Measurements from ENCODE around the gene HTR2A.

HTR2A gene

GRCh38 chr13:46884531-46884930, 12.3 kb downstream of the HTR2A start:
- Histone ChIP-seq H3K9ac (no peak overlapping the region), H3K36me3 (ENCODE audit: control insufficient read depth, insufficient read depth, low read length) (no peaks in the 10 kb centered on the region), H3K9me3 (ENCODE audit: control insufficient read depth, low read length) (no peaks in the 10 kb centered on the region), H3K4me3 (ENCODE audit: low read depth, low read length) (no peak overlapping the region), H3K27me3 (ENCODE audit: control insufficient read depth, insufficient read depth, low read length) (no peaks in the 10 kb centered on the region), H3K27ac (no peak overlapping the region), H2AFZ (no peak overlapping the region), H3K79me2 (no peaks in the 10 kb centered on the region), H3K4me2 (ENCODE audit: low read length) (no peak overlapping the region), H3K4me1 (no peaks in the 10 kb centered on the region)
- no peak for TF ChIP-seq CTCF (IDR thresholded peaks at IDR 0.05)

GRCh38 chr13:46881621-46882020, 15.2 kb downstream of the HTR2A start:
- no peaks in the 10 kb centered on the region for H3K27me3 ChIP-seq (ENCODE audit: control insufficient read depth, insufficient read depth, low read length)
- H3K4me2 ChIP-seq (ENCODE audit: low read length) = no peak overlapping the region
- H3K9ac ChIP-seq = no peak overlapping the region
- no peak overlapping the region for H2AFZ ChIP-seq
- no peak for TF ChIP-seq CTCF (IDR thresholded peaks at IDR 0.05)
- H3K4me1 ChIP-seq = no peaks in the 10 kb centered on the region
- no peaks in the 10 kb centered on the region for H3K9me3 ChIP-seq (ENCODE audit: control insufficient read depth, low read length)
- H3K27ac ChIP-seq = no peak overlapping the region
- H3K36me3 ChIP-seq (ENCODE audit: control insufficient read depth, insufficient read depth, low read length) = no peaks in the 10 kb centered on the region
- H3K79me2 ChIP-seq = no peaks in the 10 kb centered on the region
- no peak overlapping the region for H3K4me3 ChIP-seq (ENCODE audit: low read depth, low read length)

- no peaks in the 10 kb centered on the region for H3K9me3 ChIP-seq (ENCODE audit: control insufficient read depth, low read length)
- no peak overlapping the region for H3K27ac ChIP-seq
- no peak overlapping the region for H3K4me3 ChIP-seq (ENCODE audit: low read depth, low read length)
- H3K4me2 ChIP-seq (ENCODE audit: low read length) = no peak overlapping the region
- no peaks in the 10 kb centered on the region for H3K4me1 ChIP-seq
- no peaks in the 10 kb centered on the region for H3K79me2 ChIP-seq
- no peak for TF ChIP-seq CTCF (IDR thresholded peaks at IDR 0.05)
- no peak overlapping the region for H2AFZ ChIP-seq
- H3K36me3 ChIP-seq (ENCODE audit: control insufficient read depth, insufficient read depth, low read length) = no peaks in the 10 kb centered on the region
- no peaks in the 10 kb centered on the region for H3K27me3 ChIP-seq (ENCODE audit: control insufficient read depth, insufficient read depth, low read length)
- no peak overlapping the region for H3K9ac ChIP-seq
Observed at GRCh38 chr13:46874006-46874405, 22.8 kb downstream of the HTR2A start.

GRCh38 chr13:46871557-46871956, 25.3 kb downstream of the HTR2A start:
- Histone ChIP-seq H3K36me3 (ENCODE audit: control insufficient read depth, insufficient read depth, low read length) (no peaks in the 10 kb centered on the region), H3K4me2 (ENCODE audit: low read length) (no peak overlapping the region), H3K4me1 (no peaks in the 10 kb centered on the region), H3K9ac (no peak overlapping the region), H3K27ac (no peak overlapping the region), H3K27me3 (ENCODE audit: control insufficient read depth, insufficient read depth, low read length) (no peaks in the 10 kb centered on the region), H3K4me3 (ENCODE audit: low read depth, low read length) (no peak overlapping the region), H3K9me3 (ENCODE audit: control insufficient read depth, low read length) (no peaks in the 10 kb centered on the region), H2AFZ (no peak overlapping the region), H3K79me2 (no peaks in the 10 kb centered on the region)
- TF ChIP-seq CTCF (IDR thresholded peaks at IDR 0.05) = no peak

GRCh38 chr13:46868091-46868490, 28.8 kb downstream of the HTR2A start:
- H3K9me3 ChIP-seq (ENCODE audit: control insufficient read depth, low read length) = no peaks in the 10 kb centered on the region
- no peak overlapping the region for H3K4me2 ChIP-seq (ENCODE audit: low read length)
- H3K4me3 ChIP-seq (ENCODE audit: low read depth, low read length) = no peak overlapping the region
- no peak overlapping the region for H3K9ac ChIP-seq
- no peaks in the 10 kb centered on the region for H3K27me3 ChIP-seq (ENCODE audit: control insufficient read depth, insufficient read depth, low read length)
- no peak for TF ChIP-seq CTCF (IDR thresholded peaks at IDR 0.05)
- H3K4me1 ChIP-seq = no peaks in the 10 kb centered on the region
- no peak overlapping the region for H3K27ac ChIP-seq
- no peaks in the 10 kb centered on the region for H3K79me2 ChIP-seq
- H3K36me3 ChIP-seq (ENCODE audit: control insufficient read depth, insufficient read depth, low read length) = no peaks in the 10 kb centered on the region
- H2AFZ ChIP-seq = no peak overlapping the region
